Heart right ventricle (tissue), 16 donors: Measurements from ENCODE around the gene AHNAK. TPM values are rescaled to one million over a fixed set of nuclear protein-coding genes. Genes with fewer than 3 reads are reported as not detected.

Experiments used
- ATAC-seq, 8 donors: fragments of 200-7000 bp; cut with Tn5 transposase; one replicate each; pipeline ENCODE4 v1.9.1; 2020; ENCODE audit warnings: mild to moderate bottlenecking in 8 of 8, moderate library complexity in 8 of 8, moderate number of reproducible peaks in 1 of 8
- DNase-seq, 2 donors: peaks; one replicate each; pipeline ENCODE4 v3.0.0-alpha.2; 2020
- H3K27ac ChIP-seq, 10 donors: fragments of 200-600 bp; sonication (generic) in 2 of 10; one replicate each; pipeline versions ENCODE4 v1.5.0 to v1.8.0; 2020 to 2022; ENCODE audit warnings: mild to moderate bottlenecking in 3 of 10
- H3K27me3 ChIP-seq, 7 donors: fragments of 200-600 bp; one replicate each; pipeline ENCODE4 v1.8.0; 2021 to 2022; ENCODE audit warnings: mild to moderate bottlenecking in 2 of 7
- H3K36me3 ChIP-seq, 9 donors: fragments of 200-600 bp; sonication (generic) in 1 of 9; one replicate each; pipeline versions ENCODE4 v1.5.0 to v1.8.0; 2020 to 2022; ENCODE audit warnings: mild to moderate bottlenecking in 2 of 9
- H3K4me1 ChIP-seq, 9 donors: fragments of 200-600 bp; sonication (generic) in 1 of 9; one replicate each; pipeline versions ENCODE4 v1.5.0 to v1.8.0; 2020 to 2022; ENCODE audit warnings: mild to moderate bottlenecking in 4 of 9
- H3K4me3 ChIP-seq, 10 donors: fragments of 200-600 bp; sonication (generic) in 2 of 10; one replicate each; pipeline versions ENCODE4 v1.5.0 to v1.8.0; 2020 to 2022; ENCODE audit warnings: mild to moderate bottlenecking in 7 of 10, moderate library complexity in 2 of 10
- H3K9me3 ChIP-seq, 11 donors: fragments of 200-600 bp in 10 of 11; sonication (generic) in 2 of 11; one replicate each; pipeline versions ENCODE4 v1.5.0 to v1.8.0; 2013 to 2022; ENCODE audit warnings: mild to moderate bottlenecking in 2 of 11, control low read depth in 1 of 11, moderate library complexity in 1 of 11
- WGBS, 2 donors: extraction: QIAGEN DNeasy Blood & Tissue Kit; methylation state at CpG; one replicate each; pipeline ENCODE4 v1.1.7; 2013; ENCODE audit warnings: inconsistent platforms in 1 of 2; 5-methylcytosine and 5-hydroxymethylcytosine counted together
- intact Hi-C, 10 donors: fragments of 100-400 bp; cut with DNase I; formaldehyde crosslinking; loops; one replicate each; pipeline versions ENCODE4 v1.11.1 to v1.14.2; 2022
- polyA plus RNA-seq, 2 donors: library from polyadenylated mRNA; stranded (reverse); fragments of 200-250 nt; gene quantifications; one replicate each; pipeline ENCODE4 v1.2.3, GENCODE V29; 2013
- total RNA-seq, 10 donors: library from RNA; stranded (reverse); fragmentation: NEBNext Ultra II Directional in 3 of 10; extraction: Animal tissue kit (Norgen Biotek cat#: 25700) in 3 of 10; gene quantifications; one replicate each; pipeline versions ENCODE4 v1.2.1 to v1.2.4, GENCODE V29; 2021 to 2023
- TF ChIP-seq, protein P1 (sequence below), 9 donors: fragments of 200-600 bp; sonication (generic) in 2 of 9; IDR thresholded peaks; one replicate each; pipeline versions ENCODE4 v1.5.0 to v1.8.0; 2021 to 2022; ENCODE audit warnings: antibody characterized with exemption in 9 of 9, mild to moderate bottlenecking in 5 of 9, moderate library complexity in 1 of 9
- donor health status: Arrhythmogenic right ventricular cardiomyopathy.
- donor health status: ischemic (EF 13 %, LVEDD 7.1; RV severe dilation, severe dysfunction).
- donor health status: healthy with polysubstance abuse.
- donor health status: DM: no; HTN: yes; CAD: no.
- donor health status: DM: no; HTN: no; CAD: no.
- donor health status: ischemic (EF 25% LVEDD 6.9; RV normal size, moderate dysfunction).
- donor health status: ischemic (EF 25% LVEDD 5.7; RV mildly dilated, moderate dysfunction).
- donor health status: healthy.
- donor health status: DM: yes; HTN: yes; CAD: no.
- donor health status: Ischemic cardiomyopathy.
- donor health status: ischemic (EF 35%, LVEDD 5.7; RV mildly dilated, moderate dysfunction).
- donor health status: nonischemic (EF 11% LVEDD 7.7; RV severe dilation, severe dysfunction).
- donor health status: DM: yes; HTN: yes; CAD: no.
- donor health status: PGD.
- donor health status: ischemic (EF 29% LVEDD 5.4; RV normal size, mild dysfunction).
- donor health status: nonischemic (EF 23%, LVEDD 6.1; RV moderate dilation, normal function).

Gene AHNAK
- total and polyA plus RNA-seq, 12 donors, result 101 to 447 (median 366) TPM

DNA sequence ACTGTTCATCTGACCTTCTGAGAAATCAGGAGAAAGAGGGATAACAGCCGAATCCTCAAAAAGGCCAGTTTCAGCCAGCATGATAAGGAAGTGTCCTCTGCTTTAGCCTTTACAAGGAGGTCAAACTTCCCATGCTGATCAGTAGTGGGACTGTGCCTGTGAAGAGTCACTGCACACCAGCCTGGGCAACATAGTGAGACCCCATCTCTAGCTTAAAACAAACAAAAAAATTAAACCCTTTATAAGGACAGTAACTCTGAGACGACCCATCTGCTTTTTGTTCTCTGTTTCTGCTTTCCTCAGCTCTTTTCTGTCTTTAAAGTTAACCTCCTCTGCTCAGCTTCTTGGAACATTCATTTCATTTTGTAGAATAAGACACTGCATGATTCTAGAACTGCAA lies 78.0 kb downstream of the AHNAK start:
- TF ChIP-seq, protein P1, sequence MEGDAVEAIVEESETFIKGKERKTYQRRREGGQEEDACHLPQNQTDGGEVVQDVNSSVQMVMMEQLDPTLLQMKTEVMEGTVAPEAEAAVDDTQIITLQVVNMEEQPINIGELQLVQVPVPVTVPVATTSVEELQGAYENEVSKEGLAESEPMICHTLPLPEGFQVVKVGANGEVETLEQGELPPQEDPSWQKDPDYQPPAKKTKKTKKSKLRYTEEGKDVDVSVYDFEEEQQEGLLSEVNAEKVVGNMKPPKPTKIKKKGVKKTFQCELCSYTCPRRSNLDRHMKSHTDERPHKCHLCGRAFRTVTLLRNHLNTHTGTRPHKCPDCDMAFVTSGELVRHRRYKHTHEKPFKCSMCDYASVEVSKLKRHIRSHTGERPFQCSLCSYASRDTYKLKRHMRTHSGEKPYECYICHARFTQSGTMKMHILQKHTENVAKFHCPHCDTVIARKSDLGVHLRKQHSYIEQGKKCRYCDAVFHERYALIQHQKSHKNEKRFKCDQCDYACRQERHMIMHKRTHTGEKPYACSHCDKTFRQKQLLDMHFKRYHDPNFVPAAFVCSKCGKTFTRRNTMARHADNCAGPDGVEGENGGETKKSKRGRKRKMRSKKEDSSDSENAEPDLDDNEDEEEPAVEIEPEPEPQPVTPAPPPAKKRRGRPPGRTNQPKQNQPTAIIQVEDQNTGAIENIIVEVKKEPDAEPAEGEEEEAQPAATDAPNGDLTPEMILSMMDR (IDR thresholded peaks at IDR 0.05), result no peak
- 75 to 79% methylated on average over 2 of the region's 2 CpGs for WGBS, 2 donors
- no peaks in the 10 kb centered on the region for H3K9me3 ChIP-seq
- H3K27ac ChIP-seq, result no peak overlapping the region
- H3K4me3 ChIP-seq, result no peak overlapping the region
- intact Hi-C loops, result no loop called here
- H3K4me1 ChIP-seq, result peaks cover 0 to 19% (median 6%) of the 10 kb centered on the region in 9 donors
- DNase-seq (no peak), ATAC-seq (no peak)
- no peaks in the 10 kb centered on the region for H3K36me3 ChIP-seq
- H3K27me3 ChIP-seq, result no peaks in the 10 kb centered on the region

DNA sequence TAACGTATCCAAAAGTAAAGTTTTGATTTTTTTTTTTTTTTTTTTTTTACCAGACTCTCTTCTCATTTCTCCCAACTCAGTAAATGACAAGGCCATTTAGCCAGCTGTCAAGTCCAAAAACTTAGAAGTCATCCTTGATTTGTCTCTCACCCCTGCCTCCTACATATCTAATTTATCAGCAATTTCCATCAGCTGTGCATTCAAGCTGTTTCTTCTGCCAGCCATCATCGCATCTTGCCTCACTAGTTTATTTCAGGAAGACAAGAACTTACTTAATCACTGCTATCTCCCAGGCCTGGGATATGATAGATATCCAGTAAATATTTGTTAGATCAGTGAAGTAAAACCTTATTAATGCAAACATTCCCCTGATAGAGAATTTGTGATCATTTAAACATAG lies 80.2 kb downstream of the AHNAK start:
- TF ChIP-seq, protein P1 (IDR thresholded peaks at IDR 0.05), result no peak
- H3K4me3 ChIP-seq, result no peak overlapping the region
- DNase-seq, result no peak
- H3K27me3 ChIP-seq, result no peaks in the 10 kb centered on the region
- peaks cover 0 to 14% (median 6%) of the 10 kb centered on the region in 9 donors for H3K4me1 ChIP-seq
- no peak overlapping the region for H3K27ac ChIP-seq
- no peaks in the 10 kb centered on the region for H3K36me3 ChIP-seq
- 91 to 97% methylated on average over 2 of the region's 2 CpGs for WGBS, 2 donors
- intact Hi-C loops, result no loop called here
- no peak for ATAC-seq
- no peaks in the 10 kb centered on the region for H3K9me3 ChIP-seq

DNA sequence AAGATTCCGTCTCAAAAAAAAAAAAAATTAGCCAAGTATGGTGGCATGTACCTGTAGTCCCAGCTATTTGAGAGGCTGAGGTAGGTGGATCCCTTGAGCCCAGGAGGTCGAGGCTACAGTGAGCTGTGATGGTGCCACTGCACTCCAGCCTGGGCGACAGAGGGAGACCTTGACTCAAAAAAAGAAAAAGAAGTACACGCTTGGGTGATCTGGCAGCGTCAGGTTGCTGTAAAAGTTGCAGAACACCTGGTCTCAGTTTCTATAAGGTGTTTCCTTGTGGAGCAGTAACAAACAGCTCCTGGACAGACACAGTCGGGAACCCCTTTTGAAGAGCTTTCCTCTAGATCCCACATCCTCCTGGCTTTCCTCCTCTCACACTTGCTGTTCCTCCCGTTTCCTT lies 82.0 kb downstream of the AHNAK start:
- no peak overlapping the region for H3K27ac ChIP-seq
- TF ChIP-seq, protein P1 (IDR thresholded peaks at IDR 0.05), result no peak
- H3K36me3 ChIP-seq, result no peaks in the 10 kb centered on the region
- intact Hi-C loops, result no loop called here
- H3K4me3 ChIP-seq, result no peak overlapping the region
- DNase-seq, result no peak
- H3K27me3 ChIP-seq, result no peaks in the 10 kb centered on the region
- peaks cover 0 to 14% (median 6%) of the 10 kb centered on the region in 9 donors for H3K4me1 ChIP-seq
- 75 to 80% methylated on average over 7 of the region's 7 CpGs for WGBS, 2 donors
- ATAC-seq, result no peak
- no peaks in the 10 kb centered on the region for H3K9me3 ChIP-seq

DNA sequence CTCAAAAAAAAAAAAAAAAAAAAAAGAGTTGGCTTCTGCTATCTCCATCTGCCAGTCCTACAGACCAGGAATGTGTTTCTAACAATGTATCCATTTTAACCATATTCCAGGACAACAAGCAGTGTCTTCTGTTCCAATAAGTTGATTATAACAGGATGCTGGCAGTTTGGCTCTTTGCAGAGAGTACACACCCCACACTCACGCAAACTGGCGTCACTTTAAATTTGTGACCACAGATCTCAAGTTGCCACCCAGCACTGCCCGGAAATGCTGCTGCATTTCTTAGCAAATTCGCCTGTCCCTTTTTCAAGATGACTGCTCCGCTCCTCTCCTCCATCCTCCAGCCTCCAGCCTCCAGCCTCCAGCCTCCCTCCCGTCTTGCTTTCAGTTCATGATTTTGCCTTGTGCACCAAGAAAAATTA lies 83.5 kb downstream of the AHNAK start:
- Histone ChIP-seq H3K4me1 (peaks cover 0 to 22% (median 6%) of the 10 kb centered on the region in 9 donors), H3K27ac (no peak overlapping the region), H3K27me3 (no peaks in the 10 kb centered on the region), H3K4me3 (no peak overlapping the region), H3K36me3 (no peaks in the 10 kb centered on the region), H3K9me3 (no peaks in the 10 kb centered on the region)
- WGBS, 2 donors, result 84 to 89% methylated on average over 6 of the region's 6 CpGs
- TF ChIP-seq, protein P1 (IDR thresholded peaks at IDR 0.05), result no peak
- no peak for DNase-seq
- intact Hi-C loops, result no loop called here
- no peak for ATAC-seq
